GM12878 (cell line): ENCODE measurements around the gene TMA16. TPM values are rescaled to one million over a fixed set of nuclear protein-coding genes. Genes with fewer than 3 reads are reported as not detected.

Experiments
- BCL3 ChIP-seq: IDR thresholded peaks from 2 replicates; pipeline ENCODE4 v1.6.1; 2011; ENCODE audit warnings: borderline replicate concordance, low read depth, mild to moderate bottlenecking, moderate library complexity, low read length; ENCODE audit not compliant: insufficient read depth, poor library complexity, severe bottlenecking
- DPF2 ChIP-seq: fragments of 450-650 bp; IDR thresholded peaks from 2 replicates; pipeline ENCODE4 v1.6.1; 2017; ENCODE audit warnings: mild to moderate bottlenecking
- E2F4 ChIP-seq: IDR thresholded peaks from 2 replicates; pipeline ENCODE4 v1.6.1; 2012; ENCODE audit warnings: low read depth, low read length, improper control_type of control experiment
- E4F1 ChIP-seq: fragments of 450-650 bp; IDR thresholded peaks from 2 replicates; pipeline ENCODE4 v1.6.1; 2018; ENCODE audit warnings: borderline replicate concordance, mild to moderate bottlenecking; ENCODE audit not compliant: partially characterized antibody
- FOS ChIP-seq: IDR thresholded peaks from 3 replicates; pipeline ENCODE4 v1.6.1; 2011; ENCODE audit warnings: borderline replicate concordance; ENCODE audit not compliant: insufficient read length; ENCODE audit errors: extremely low read depth
- GATAD2B ChIP-seq: fragments of 450-650 bp; conservative IDR thresholded peaks from 2 replicates; pipeline ENCODE4 v1.6.1; 2017; ENCODE audit warnings: low read depth, mild to moderate bottlenecking, moderate library complexity
- IKZF2 ChIP-seq, 2 experiments: fragments of 450-650 bp; IDR thresholded peaks; 2 replicates each; pipeline ENCODE4 v1.6.1; 2017; ENCODE audit warnings: mild to moderate bottlenecking in 2 of 2, moderate library complexity in 2 of 2
- JUNB ChIP-seq: IDR thresholded peaks from 2 replicates; pipeline ENCODE4 v1.6.1; 2016; ENCODE audit warnings: antibody characterized with exemption, mild to moderate bottlenecking
- LARP7 ChIP-seq: fragments of 450-650 bp; IDR thresholded peaks from 2 replicates; pipeline ENCODE4 v1.6.1; 2017; ENCODE audit warnings: mild to moderate bottlenecking
- MLLT1 ChIP-seq: fragments of 450-650 bp; IDR thresholded peaks from 2 replicates; pipeline ENCODE4 v1.6.1; 2016; ENCODE audit warnings: mild to moderate bottlenecking
- NFIC ChIP-seq: IDR thresholded peaks from 2 replicates; pipeline ENCODE4 v1.6.1; 2012; ENCODE audit warnings: low read depth, mild to moderate bottlenecking, inconsistent platforms, low read length, moderate library complexity
- NR2C1 ChIP-seq: fragments of 450-650 bp; IDR thresholded peaks from 2 replicates; pipeline ENCODE4 v1.6.1; 2017; ENCODE audit warnings: antibody characterized with exemption, mild to moderate bottlenecking, moderate library complexity
- NR2F1 ChIP-seq: fragments of 450-650 bp; conservative IDR thresholded peaks from 2 replicates; pipeline ENCODE4 v1.6.1; 2017; ENCODE audit warnings: mild to moderate bottlenecking
- POLR2A ChIP-seq: IDR thresholded peaks from 2 replicates; pipeline ENCODE4 v1.6.1; 2011; ENCODE audit warnings: low read depth, mild to moderate bottlenecking, low read length
- POLR2AphosphoS5 ChIP-seq: IDR thresholded peaks from 2 replicates; pipeline ENCODE4 v1.6.1; 2011; ENCODE audit warnings: mild to moderate bottlenecking, low read length, inconsistent platforms
- RAD51 ChIP-seq: fragments of 450-650 bp; IDR thresholded peaks from 2 replicates; pipeline ENCODE4 v1.6.1; 2016; ENCODE audit warnings: moderate library complexity, mild to moderate bottlenecking, inconsistent platforms
- RB1 ChIP-seq: fragments of 450-650 bp; formaldehyde crosslinking; IDR thresholded peaks from 2 replicates; pipeline ENCODE4 v1.6.1; 2017; ENCODE audit warnings: mild to moderate bottlenecking, borderline replicate concordance
- TBL1XR1 ChIP-seq: IDR thresholded peaks from 2 replicates; pipeline ENCODE4 v1.6.1; 2012; ENCODE audit warnings: low read depth, low read length, improper control_type of control experiment
- TCF12 ChIP-seq: IDR thresholded peaks from 2 replicates; pipeline ENCODE4 v1.6.1; 2011; ENCODE audit warnings: low read depth, mild to moderate bottlenecking, low read length
- TCF7 ChIP-seq: IDR thresholded peaks from 2 replicates; pipeline ENCODE4 v1.6.1; 2014; ENCODE audit warnings: antibody characterized with exemption, borderline replicate concordance
- ZBTB11 ChIP-seq: fragments of 450-650 bp; formaldehyde crosslinking; IDR thresholded peaks from 2 replicates; pipeline ENCODE4 v1.5.0; 2022; ENCODE audit warnings: mild to moderate bottlenecking, missing genetic modification characterization
- ZNF24 ChIP-seq: fragments of 450-650 bp; IDR thresholded peaks from 2 replicates; pipeline ENCODE4 v1.6.1; 2017; ENCODE audit warnings: antibody characterized with exemption, mild to moderate bottlenecking
- polyA plus RNA-seq, 11 experiments: library from polyadenylated mRNA; depleted of rRNA in 4 of 11; unstranded in 6 of 11; stranded (reverse) in 5 of 11; fragments of >200 nt; fragmentation: Nextera tagmentation in 4 of 11; fragmentation: Illumina TruSeq in 1 of 11; extraction: Ambion mirVana in 4 of 11; extraction: Trizol in 1 of 11; gene quantifications; 1 replicate in 1 of 11; 2 replicates in 10 of 11; pipeline versions ENCODE4 v1.2.1 to v1.2.3, GENCODE V29; 2011 to 2016; ENCODE audit warnings: inconsistent platforms in 2 of 11, missing spikeins in 2 of 11, low read depth in 1 of 11
- total RNA-seq, 4 experiments: library from RNA; depleted of rRNA in 3 of 4; stranded (reverse); fragments of >200 nt in 3 of 4; fragmentation: Illumina TruSeq in 1 of 4; extraction: Trizol in 1 of 4; gene quantifications; 2 replicates each; pipeline versions ENCODE4 v1.2.1 to v1.2.3, GENCODE V29; 2013 to 2021

The TMA16 gene
- total and polyA plus RNA-seq, 10 of the 15 experiments (the other 5 are each of a cell fraction or from before 2014, with no cell fraction given), result 37.9 to 91.0 (median 55.8) TPM

DNA sequence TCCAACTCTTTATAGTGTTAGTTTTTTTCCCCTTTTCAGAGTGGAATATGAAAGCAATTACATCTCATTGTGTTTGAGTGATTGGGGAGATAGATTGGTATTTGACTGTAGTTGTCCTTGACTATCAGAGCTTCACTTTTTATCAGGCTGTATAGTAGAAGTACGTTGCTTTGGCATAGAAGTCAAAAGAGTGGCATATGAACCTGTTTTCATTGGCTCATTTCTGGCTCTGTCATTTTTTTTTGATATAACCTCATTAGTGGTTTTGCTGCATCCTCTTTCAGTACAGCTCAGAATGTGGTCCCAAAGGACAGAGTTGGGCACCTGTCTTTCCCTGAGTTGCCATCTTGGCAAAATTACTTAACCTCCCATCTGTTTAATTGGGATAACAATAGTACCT, 1.4 kb downstream of the TMA16 start (continued):
- 0 out of 2 replicates have a peak, but pooled peaks have one; percentile 31 for TF ChIP-seq POLR2AphosphoS5
- TF ChIP-seq MLLT1, result peak; percentile 51; the same call in 1 of the 2 replicates
- no peak for TF ChIP-seq TBL1XR1
- no peak for TF ChIP-seq LARP7
- no peak for TF ChIP-seq E4F1
- TF ChIP-seq E2F4, result no peak
- TF ChIP-seq NR2C1, result no peak
- TF ChIP-seq NR2F1, result peak; percentile 62
- TF ChIP-seq RAD51, result peak; percentile 39; the same call in 1 of the 2 replicates
- TF ChIP-seq TCF7, result no peak
- TF ChIP-seq ZBTB11 (CRISPR knock-in tag), result no peak
- TF ChIP-seq ZNF24, result 0 out of 2 replicates have a peak, but pooled peaks have one; percentile 18
- peak; percentile 57 for TF ChIP-seq JUNB
- peak; percentile 58 for TF ChIP-seq NFIC
- TF ChIP-seq RB1, result 0 out of 2 replicates have a peak, but pooled peaks have one; percentile 38
- peak; percentile 83 for TF ChIP-seq TCF12
- peak; percentile 48; the same call in 1 of the 2 replicates for TF ChIP-seq GATAD2B
- no peak for TF ChIP-seq FOS
- no peak for TF ChIP-seq BCL3
- peak; percentile 88 for TF ChIP-seq DPF2
- peak; percentile 79 to 86 for TF ChIP-seq IKZF2 (IDR thresholded peaks at IDR 0.05)
- no peak for TF ChIP-seq POLR2A
